HG03139 (cell line): ENCODE data around the gene HIKESHI.
"Not testable (repeated sequence)": the region's sequence is repeated elsewhere in the genome, so short reads cannot be mapped to it uniquely, and the experiment has no call there.

ENCODE experiments used
- ATAC-seq: cut with Tn5 transposase; IDR thresholded peaks from one replicate; pipeline ENCODE4 v1.9.1; 2021; ENCODE audit not compliant: unreplicated experiment

The HIKESHI gene, protein sequence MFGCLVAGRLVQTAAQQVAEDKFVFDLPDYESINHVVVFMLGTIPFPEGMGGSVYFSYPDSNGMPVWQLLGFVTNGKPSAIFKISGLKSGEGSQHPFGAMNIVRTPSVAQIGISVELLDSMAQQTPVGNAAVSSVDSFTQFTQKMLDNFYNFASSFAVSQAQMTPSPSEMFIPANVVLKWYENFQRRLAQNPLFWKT

DNA sequence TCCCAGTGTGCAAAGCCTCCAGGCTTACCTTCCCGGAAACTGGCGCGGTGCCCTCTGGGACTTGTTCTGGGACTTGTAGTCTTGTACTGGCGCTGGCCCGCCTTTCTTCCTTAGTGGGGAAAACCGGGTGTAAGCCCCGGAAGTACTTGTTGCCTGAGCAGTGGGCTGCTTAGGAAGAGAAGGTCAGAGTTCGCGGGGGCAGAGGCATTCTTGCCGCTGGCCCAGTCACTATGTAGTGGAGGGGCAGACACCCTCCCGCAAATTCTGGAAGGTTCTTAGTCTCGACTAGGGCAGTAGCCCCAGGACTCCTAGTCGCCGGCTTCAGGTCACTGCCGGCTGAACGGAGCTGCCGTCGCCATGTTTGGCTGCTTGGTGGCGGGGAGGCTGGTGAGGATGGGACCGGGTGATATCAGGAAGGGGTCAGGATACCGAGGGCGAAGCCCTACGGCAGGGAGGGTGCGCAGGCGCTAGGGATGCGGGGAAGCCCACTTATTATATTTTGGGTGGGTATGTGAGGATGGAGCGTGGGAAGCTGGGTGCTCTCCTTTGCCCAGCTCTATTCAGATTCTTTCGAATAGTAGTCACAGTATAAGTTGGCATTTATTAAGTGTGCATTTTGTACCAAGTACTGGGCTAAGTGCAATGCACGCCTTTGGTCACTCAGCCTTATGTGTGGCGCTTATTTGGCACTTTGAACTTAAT, at the start of gene HIKESHI:
Gene HIKESHI (plus strand): TSS at position 149 of the 702 bp plus-strand sequence. CDS start 209 bp downstream, at position 358.
- ATAC-seq, result peak; percentile 97

DNA sequence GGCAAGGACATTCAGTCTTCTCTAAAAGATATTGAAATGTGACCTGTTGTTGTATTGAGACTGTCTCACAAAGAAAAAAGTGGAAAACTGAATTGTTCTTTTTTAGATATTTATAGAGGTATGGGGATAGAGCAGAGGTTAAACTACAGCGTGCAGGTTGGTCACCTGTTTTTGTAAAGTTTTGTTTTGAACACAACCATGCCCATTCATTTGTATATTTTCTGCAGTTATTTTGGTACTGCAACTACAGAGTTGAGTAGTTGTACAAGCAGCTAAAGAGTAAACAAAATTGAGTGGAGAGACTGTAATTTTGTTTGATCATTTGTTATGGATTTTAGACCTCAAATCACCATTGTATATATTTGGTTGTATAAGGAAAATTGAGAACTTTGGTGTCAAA, 46.1 kb upstream of the HIKESHI start:
- peak; percentile 42 for ATAC-seq

DNA sequence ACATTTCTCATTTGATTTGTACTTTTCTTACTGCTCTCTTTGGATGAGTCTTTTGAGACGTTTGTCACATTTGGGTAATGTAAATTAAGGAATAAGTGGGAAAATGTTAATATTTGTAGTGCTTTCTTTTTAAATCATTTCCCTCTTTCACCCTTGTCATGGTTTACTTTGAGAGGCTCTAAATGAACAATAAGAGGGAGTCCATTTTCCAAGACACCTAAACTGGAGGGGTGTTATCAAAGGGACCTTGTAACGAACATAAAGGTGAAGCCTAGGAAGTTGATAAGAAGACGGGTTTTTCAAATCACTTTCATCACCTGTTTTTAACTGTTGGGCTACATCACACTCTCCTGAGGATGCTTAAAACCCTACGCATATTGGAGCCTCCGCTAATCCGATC, 45.4 kb upstream of the HIKESHI start:
- no peak for ATAC-seq

- ATAC-seq, result no peak
Observed at GRCh38 chr11:86257446-86257845, 44.6 kb upstream of the HIKESHI start.

GRCh38 chr11:86259730-86260129, 42.3 kb upstream of the HIKESHI start:
- ATAC-seq, result no peak

GRCh38 chr11:86261328-86261727, 40.7 kb upstream of the HIKESHI start:
- no peak for ATAC-seq

DNA sequence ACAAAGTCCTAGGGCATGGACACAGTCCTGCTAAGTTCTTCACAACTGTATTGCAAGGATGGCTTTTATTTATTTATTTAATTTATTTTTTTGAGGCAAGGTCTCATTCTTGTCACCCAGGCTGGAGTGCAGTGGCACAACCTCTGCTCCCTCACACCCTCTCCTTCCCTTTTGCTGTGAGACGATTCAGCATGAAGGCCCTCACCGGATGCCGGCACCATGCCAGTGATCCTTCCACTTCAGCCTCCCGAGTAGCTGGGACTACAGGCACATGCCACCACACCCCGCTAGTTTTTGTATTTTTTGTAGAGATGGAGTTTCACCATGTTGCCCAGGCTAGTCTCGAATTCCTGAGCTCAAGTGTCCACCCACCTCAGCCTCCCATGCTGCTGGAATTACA, 39.7 kb upstream of the HIKESHI start:
- no peak for ATAC-seq

DNA sequence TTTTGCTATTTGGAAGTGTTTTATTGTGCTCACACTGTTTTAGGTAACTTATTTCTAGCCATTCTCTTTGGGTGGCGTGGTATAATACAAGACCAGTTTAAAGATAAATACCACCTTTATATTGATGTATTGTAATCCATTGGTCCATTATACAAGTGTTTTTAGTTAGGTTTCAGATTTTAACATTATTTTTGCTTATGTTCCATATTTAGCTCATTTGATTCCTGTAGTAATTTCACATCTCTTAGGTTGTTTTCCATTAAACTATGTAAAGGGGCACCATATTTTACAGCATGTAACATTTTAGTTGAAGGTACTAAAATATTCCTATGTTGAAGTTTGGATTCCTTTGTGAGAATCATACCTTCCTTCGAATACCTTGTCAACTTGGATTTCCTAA, 37.4 kb upstream of the HIKESHI start:
- no peak for ATAC-seq

GRCh38 chr11:86265194-86265593, 36.8 kb upstream of the HIKESHI start:
- ATAC-seq, result no peak

DNA sequence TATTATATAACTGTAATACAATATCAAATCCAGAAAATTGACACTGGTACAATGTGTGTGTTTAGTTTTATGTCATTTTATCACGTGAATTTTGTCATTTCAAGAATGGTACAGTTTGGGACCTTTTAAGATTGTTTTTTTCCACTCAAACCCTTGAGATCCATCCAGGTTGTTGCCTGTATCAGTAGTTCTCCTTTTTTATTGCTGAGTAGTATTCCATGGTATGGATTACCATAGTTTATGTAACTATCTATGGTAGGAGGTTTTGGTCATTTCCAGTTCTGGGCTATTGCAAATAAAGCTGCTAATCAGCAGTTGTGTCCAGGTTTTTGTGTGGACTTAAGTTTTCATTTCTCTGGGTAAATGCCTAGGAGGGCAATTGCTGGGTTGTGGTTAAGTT, 32.4 kb upstream of the HIKESHI start:
- ATAC-seq, result no peak

- no peak for ATAC-seq
Observed at GRCh38 chr11:86274503-86274902, 27.5 kb upstream of the HIKESHI start.

DNA sequence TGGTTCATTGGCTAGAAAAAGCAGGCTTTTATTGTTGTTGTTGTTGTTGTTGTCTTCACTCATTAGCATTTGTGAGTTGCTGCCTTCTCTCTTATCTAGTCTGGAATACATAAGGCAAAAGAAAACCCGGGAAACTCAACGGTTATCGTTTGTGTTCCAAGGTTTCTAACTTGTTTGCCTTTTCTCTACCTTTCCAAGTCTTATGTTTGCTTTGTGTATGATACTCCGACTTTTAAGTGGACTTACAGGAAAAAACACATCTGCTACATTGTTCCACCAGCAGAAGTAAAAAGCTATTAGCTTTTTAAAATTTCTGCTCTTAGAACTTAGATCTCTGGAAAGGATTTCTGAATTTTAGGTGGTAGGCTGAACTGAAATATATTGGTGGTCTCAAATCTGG, 27.0 kb upstream of the HIKESHI start:
- ATAC-seq, result no peak

DNA sequence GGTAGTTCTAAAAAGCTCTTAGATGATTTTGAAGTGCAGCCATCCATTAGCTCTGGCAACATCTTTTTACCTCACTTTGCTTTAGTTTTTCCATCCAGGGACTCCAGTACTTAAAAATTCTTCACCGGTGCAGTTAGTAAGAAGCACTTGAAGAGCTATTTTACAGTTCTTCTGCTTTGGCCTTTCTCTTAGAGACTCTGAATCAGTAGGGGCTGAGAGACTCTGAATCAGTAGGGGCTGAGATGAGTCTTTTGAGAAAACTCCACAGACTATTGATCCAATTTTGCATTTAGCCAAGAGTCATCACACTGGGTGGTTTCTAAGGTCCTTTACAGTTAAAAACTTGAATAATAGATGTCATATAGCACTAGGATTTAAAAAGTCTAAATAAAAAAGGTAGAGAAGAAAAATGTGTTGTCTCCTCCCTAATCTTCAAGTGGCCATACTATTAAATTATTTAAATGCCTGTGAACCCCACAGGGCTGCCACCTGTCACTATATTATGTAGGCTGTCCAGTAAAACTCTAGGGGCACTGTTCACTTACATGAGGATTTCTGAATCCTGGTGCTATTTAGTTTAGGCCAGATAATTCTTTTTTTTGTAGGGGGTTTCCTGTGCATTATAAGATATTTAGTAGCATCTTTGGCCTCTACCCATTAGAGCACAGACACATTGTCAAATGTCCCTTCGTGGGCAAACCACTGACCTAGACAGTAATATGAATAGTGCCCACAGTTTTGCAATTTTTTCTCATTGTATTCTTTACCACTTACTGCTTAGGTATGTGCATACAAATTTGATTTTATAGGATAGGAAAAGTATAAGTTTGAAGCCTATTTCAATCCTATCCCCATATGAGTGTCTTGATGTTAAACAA, 26.3 kb upstream of the HIKESHI start:
- ATAC-seq, result no peak

- ATAC-seq, result no peak
Observed at GRCh38 chr11:86277741-86278140, 24.3 kb upstream of the HIKESHI start.

- ATAC-seq, result no peak
Observed at GRCh38 chr11:86278226-86278625, 23.8 kb upstream of the HIKESHI start.

DNA sequence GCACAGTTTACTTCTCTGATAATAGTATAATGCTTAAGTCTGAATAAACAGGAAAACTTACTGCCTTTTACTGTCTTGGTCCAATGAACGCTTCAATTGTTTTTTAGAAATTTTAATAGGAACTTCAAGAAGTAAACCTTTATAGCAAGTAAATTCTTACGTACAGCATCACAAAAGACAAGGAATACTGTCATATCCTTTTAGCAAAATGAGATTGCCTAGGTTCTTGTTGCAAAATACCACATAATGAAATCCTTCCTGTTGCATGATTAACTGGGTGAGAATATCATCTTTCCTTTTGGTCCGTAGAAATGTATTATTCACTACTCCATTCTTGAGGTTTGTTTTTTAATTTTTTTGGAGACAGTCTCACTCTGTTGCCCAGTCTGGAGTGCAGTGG, 22.3 kb upstream of the HIKESHI start:
- no peak for ATAC-seq

- ATAC-seq, result peak; percentile 4
Observed at GRCh38 chr11:86287468-86287796, 14.6 kb upstream of the HIKESHI start.

DNA sequence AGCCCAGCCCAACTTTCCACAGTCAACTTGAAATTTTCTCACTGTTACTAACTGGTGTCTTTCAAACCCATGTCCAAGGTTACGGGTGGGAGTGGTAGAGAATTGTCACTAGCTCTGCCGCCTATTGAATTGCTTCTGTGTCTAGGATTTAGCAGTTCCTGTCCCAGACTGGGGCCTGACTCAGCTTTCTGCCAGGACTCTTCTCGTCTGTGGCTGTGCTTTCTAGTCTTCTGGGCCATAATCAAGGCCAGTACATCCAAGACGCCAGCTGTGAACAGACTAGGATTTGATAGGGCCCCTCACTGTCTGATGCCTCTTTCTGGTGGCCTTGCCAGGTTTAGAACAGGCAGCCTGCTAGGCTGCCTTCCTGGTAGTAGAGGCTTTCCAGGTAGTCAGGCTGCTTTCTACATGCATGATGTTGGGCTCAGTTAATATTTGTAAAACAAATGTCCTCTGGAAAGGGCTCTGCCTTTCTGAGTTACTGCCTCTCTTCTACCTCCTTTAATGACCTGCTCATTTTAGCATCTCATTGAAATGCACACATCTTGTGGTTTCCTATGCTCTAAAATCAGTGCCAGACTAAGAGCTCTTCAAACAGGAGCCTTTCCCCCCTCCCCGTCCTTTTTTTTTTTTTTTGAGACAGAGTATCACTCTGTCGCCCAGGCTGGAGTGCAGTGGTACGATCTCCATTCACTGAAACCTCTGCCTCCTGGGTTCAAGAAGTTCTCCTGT, 13.1 kb upstream of the HIKESHI start:
- ATAC-seq, result no peak

DNA sequence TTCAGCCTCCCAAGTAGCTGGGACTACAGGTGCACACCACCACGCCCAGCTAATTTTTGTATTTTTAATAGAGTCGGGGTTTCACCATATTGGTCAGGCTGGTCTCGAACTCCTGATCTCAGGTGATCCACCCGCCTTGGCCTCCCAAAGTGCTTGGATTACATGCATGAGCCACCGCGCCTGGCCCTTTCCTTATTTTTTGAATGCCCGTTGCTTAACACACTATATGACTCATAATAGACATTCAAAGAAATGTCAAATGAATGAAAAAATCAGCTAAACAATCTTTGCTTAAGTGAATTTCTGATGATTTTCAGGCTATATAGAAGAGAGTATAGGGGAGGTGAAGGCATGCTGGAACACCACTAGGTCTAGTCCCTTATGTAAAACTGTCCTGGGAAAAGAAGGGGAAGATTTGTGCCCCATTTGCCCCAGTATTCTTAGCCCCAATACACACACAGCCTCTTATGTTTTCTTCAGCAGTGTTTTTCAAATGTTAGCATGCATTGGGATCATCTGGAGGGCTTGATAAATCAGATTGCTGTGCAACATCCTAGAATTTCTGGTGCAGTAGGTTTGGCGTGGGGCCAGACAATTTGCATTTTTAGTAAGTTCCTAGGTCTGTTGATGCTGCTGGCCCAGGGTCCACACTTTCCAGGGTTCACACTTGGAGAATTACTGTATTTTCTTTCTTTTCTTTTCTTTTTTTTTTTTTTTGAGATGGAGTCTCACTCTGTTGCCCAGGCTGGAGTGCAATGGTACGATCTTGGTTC, 12.3 kb upstream of the HIKESHI start:
- ATAC-seq, result not testable (repeated sequence)

DNA sequence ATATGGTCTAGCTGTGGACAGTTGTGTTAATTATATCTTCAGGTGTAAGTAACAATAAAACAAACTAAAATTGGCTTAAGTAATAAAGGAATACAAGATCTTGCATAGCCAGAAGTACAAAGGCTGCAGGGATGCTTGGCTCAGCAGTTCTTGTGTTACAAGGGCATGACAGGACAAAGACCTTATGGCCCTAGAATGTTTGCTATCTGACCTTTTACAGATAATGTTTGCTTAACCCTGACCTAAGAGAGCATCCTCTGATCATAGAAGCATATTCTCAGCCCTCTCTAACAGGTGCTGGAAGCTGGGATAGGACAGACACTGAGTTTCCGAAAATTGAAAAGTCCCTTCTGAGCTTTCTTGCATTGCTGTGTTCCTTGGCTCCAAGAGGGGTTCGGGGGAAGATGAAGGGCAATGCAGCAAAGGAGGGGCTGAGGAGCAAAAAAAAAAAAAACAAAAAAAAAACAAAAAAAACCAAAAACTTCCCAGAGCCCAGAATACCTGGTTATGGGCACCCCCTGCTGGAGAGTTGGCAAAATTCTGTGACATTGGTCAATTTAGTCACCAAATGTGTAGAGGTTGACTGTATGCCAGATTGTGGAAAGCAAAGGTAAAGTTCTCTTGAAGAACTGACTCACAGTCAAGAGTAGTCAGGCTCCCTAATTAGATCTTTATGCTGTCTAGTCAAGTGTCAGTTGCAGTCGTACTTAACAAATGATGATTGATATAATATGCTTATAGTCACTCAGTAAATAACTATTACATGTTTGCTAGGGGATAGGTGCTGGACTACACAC, 10.4 kb upstream of the HIKESHI start:
- no peak for ATAC-seq
